Neutrophil (primary cell): ENCODE measurements around the gene HAVCR1.

Experiments
- H3K27ac ChIP-seq: fragments of 200-600 bp; sonication (generic); 2 replicates; pipeline ENCODE4 v1.5.1; 2016; ENCODE audit warnings: mild to moderate bottlenecking, moderate library complexity
- H3K27me3 ChIP-seq: fragments of 200-600 bp; sonication (generic); 2 replicates; pipeline ENCODE4 v1.6.0; 2016; ENCODE audit warnings: mild to moderate bottlenecking
- H3K36me3 ChIP-seq: fragments of 200-600 bp; sonication (generic); 2 replicates; pipeline ENCODE4 v1.5.1; 2017
- H3K4me1 ChIP-seq, 2 experiments: fragments of 200-600 bp in 1 of 2; sonication (generic) in 1 of 2; 1 replicate in 1 of 2; 2 replicates in 1 of 2; pipeline versions ENCODE4 v1.5.1 to v1.6.1; 2013 to 2016; ENCODE audit warnings: low read depth in 1 of 2, low read length in 1 of 2, mild to moderate bottlenecking in 1 of 2, moderate library complexity in 1 of 2; ENCODE audit not compliant: control insufficient read depth in 1 of 2, insufficient read depth in 1 of 2
- H3K4me3 ChIP-seq, 2 experiments: fragments of 200-600 bp in 1 of 2; sonication (generic) in 1 of 2; 1 replicate in 1 of 2; 2 replicates in 1 of 2; pipeline ENCODE4 v1.5.1; 2013 to 2016; ENCODE audit warnings: low read depth in 1 of 2, low read length in 1 of 2, mild to moderate bottlenecking in 1 of 2, moderate library complexity in 1 of 2
- H3K9me3 ChIP-seq: fragments of 200-600 bp; sonication (generic); 2 replicates; pipeline ENCODE4 v1.5.1; 2016
- CTCF ChIP-seq: fragments of 200-600 bp; sonication (generic); IDR thresholded peaks from 2 replicates; pipeline ENCODE4 v1.5.1; 2016; ENCODE audit warnings: antibody characterized with exemption

Gene HAVCR1

GRCh38 chr5:157086751-157087359 is 27.9 kb upstream of the HAVCR1 start:
- Histone ChIP-seq H3K27ac (no peak overlapping the region), H3K9me3 (no peaks in the 10 kb centered on the region), H3K27me3 (no peaks in the 10 kb centered on the region), H3K4me3 (no peak overlapping the region), H3K4me1 (no peaks in the 10 kb centered on the region), H3K36me3 (no peaks in the 10 kb centered on the region)
- TF ChIP-seq CTCF: no peak

GRCh38 chr5:157085930-157086329 is 27.0 kb upstream of the HAVCR1 start:
- no peak overlapping the region for H3K27ac ChIP-seq
- no peaks in the 10 kb centered on the region for H3K9me3 ChIP-seq
- no peaks in the 10 kb centered on the region for H3K36me3 ChIP-seq
- no peaks in the 10 kb centered on the region for H3K27me3 ChIP-seq
- no peaks in the 10 kb centered on the region for H3K4me1 ChIP-seq
- no peak for TF ChIP-seq CTCF
- H3K4me3 ChIP-seq: no peak overlapping the region

GRCh38 chr5:157080286-157080685 is 21.4 kb upstream of the HAVCR1 start:
- Histone ChIP-seq H3K36me3 (no peaks in the 10 kb centered on the region), H3K9me3 (no peaks in the 10 kb centered on the region), H3K27ac (no peak overlapping the region), H3K4me1 (no peaks in the 10 kb centered on the region), H3K27me3 (no peaks in the 10 kb centered on the region), H3K4me3 (no peak overlapping the region)
- TF ChIP-seq CTCF: no peak

DNA sequence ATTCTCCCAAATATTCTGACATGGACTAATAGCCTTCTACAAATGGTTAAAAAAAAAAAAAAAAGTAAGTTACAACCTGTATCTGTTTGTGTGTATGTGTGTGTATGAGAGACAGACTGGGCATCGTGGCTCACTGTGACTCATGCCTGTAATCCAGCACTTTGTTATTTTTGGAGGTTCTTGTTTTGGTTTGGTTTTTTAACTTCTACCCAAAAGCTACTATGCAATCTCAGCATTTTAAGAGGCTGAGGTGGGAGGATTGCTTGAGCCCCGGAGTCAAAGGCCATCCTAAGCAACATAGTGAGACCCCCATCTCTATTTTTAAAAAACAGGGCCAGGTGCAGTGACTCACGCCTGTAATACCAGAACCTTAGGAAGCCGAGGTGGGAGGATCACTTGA is 17.6 kb upstream of the HAVCR1 start:
- Histone ChIP-seq H3K36me3 (no peaks in the 10 kb centered on the region), H3K27ac (no peak overlapping the region), H3K27me3 (no peaks in the 10 kb centered on the region), H3K4me1 (no peaks in the 10 kb centered on the region), H3K9me3 (no peaks in the 10 kb centered on the region), H3K4me3 (no peak overlapping the region)
- no peak for TF ChIP-seq CTCF

- no peak for TF ChIP-seq CTCF
- H3K4me3 ChIP-seq: no peak overlapping the region
- H3K4me1 ChIP-seq: no peaks in the 10 kb centered on the region
- no peaks in the 10 kb centered on the region for H3K9me3 ChIP-seq
- no peaks in the 10 kb centered on the region for H3K27me3 ChIP-seq
- no peak overlapping the region for H3K27ac ChIP-seq
- H3K36me3 ChIP-seq: no peaks in the 10 kb centered on the region
These were observed 13.6 kb upstream of the HAVCR1 start for GRCh38 chr5:157072508-157072907.

DNA sequence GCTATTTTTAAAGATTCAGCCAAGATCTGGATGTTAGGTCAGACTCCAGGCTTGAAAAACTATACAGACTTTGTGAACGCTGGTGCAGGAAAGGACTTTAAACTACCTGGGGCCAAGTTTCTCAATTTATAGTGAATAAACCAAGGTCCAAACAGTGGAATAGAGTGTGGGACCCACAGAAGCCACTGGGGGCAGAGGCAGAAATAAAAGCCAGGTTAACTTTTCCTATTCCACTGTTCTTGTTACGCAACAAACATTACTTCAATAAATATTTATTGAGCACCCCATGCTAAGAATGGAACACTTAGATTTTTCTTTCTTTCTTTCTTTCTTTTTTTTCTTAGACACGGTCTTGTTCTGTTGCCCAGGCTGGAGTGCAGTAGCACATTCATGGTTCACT is 11.0 kb upstream of the HAVCR1 start:
- Histone ChIP-seq H3K27ac (no peak overlapping the region), H3K4me1 (no peaks in the 10 kb centered on the region), H3K36me3 (no peaks in the 10 kb centered on the region), H3K4me3 (no peak overlapping the region), H3K27me3 (no peaks in the 10 kb centered on the region), H3K9me3 (no peaks in the 10 kb centered on the region)
- TF ChIP-seq CTCF: no peak
